Mucosa of gallbladder (tissue), 1 donor: ENCODE results near the gene CDK14. TPM values are rescaled to one million over a fixed set of nuclear protein-coding genes. Genes with fewer than 3 reads are reported as not detected.
A peak's percentile ranks its signal among the peaks of the same experiment; 100 is the strongest.

Experiments used
- DNase-seq: peaks from one replicate; pipeline ENCODE4 v3.0.0-alpha.2; 2020; ENCODE audit warnings: low spot score
- total RNA-seq: library from RNA; stranded (reverse); gene quantifications from one replicate; pipeline ENCODE4 v1.2.1, GENCODE V29; 2021
- donor health status: DM: no; HTN: no; CAD: no.

CDK14 gene
- total RNA-seq, 1 donor from 2014 or later = 70.3 TPM

DNA sequence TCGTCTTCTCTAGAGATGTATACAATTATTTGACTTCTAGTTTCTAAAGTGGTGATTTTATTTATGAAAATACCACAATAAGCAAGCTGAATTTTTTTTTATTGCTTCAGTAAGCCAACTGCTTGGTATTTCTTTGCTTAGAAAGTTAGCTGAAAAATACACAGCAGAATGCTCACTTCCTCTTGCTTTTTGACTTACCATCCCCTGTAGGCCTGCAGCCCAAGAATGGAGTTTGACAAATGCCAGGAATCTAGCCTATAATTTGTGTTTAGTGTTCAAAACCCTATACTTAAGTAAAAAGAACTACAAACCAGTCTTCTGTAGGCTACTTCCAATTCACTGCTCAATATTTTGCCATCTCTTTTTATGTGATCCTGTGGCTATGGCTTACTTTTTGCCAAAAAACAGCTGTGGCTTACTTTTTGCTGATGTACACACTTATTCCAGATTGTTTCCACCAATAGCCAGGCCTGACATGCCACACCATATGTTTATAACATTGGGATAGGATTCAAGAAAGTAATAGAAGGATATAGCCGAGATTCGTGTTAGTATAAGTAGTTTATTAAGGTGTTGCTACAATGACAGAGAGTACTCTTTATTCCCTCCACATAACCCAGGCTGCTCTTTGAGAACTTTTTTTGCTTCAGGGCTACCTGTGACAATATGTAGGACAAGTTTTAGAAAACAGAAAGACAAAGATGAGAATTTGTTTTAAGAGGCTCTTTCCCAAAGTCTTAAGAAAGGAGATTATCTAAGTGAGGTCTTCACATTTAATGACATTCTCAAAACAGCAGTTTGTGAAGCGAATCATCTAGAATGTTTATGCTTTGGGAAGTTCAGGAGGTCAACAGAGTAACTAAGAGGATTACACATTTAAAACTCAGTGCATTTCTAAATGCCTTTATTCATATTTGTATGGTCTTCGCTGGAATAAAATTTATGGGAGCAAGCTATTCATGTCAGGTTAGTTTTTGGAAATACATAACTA lies 404.2 kb downstream of the CDK14 start:
- no peak for DNase-seq

DNA sequence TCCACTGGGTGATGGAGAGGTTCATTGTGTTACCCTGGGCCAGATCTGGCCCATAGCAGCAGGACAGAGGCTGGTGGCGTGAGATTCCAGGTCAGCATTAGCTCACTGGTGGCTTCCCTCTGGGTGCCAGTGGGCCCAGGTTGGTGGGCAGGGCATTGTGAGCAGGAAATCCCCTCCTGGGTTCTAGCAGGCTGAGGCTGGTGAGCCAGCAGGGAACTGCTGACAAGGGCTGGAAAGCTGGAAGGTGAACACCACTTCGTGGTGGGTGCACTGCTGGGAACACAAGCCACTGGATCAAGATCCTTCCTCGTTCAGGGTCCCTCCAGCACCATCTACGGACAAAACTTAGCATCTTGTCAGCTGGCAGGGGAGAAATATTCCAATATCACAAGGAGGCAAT lies 408.9 kb downstream of the CDK14 start:
- DNase-seq = no peak

DNA sequence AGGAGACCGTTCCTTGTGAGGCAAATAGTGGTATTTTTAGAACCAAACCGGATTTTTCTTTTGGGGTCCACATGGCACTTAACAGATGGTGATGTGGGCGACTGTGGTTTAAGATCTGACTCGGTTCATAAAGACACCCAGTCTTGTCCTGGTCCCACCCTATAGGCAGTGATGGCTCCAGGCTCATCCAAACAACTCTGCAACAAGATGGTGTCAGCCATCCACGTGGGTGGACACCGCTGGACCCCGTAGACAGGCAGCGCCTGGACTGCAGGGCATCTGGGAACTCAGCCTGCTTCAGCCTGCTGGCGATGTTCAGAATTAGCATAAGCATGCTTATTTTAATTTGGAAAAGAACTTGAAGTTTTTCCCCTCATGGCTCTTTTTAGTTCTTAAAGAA lies 409.7 kb downstream of the CDK14 start:
- no peak for DNase-seq

DNA sequence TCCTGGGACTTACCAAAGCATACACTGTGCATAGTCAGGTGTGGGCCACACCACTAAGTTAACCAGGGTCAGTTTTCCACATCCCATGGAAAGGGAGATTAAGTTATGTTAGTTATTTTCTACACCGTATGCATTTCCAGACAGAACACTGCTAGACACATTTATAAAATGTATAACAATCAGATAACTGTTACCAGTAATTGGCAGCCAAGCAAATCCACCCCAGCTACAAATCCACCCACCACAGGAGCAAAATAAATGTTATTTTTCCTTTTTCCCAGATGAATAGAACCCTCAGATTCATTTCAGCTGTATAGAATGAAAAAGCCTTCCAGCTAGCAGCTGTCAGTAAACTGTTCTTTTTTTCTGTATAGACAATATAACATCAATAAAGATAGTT lies 411.2 kb downstream of the CDK14 start:
- DNase-seq = no peak

DNA sequence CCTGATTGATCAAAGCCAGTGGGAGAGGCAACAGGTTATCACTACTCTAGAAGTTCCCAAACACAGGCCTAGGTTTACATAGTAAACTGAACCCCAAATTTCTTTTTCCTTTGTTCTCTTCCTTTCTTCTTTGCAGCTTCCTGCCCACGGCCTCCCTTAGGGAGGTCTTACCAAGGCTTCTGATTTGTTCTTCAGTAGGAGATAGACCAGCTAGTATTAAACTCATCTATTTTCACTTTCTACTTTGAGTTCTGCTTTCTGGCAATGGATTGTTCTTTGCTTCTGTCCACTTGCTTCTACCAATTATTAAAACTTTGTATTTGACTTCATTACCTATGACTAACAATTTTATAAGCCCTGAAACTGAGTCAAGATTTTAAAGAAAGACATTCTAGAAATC lies 417.0 kb downstream of the CDK14 start:
- no peak for DNase-seq

DNA sequence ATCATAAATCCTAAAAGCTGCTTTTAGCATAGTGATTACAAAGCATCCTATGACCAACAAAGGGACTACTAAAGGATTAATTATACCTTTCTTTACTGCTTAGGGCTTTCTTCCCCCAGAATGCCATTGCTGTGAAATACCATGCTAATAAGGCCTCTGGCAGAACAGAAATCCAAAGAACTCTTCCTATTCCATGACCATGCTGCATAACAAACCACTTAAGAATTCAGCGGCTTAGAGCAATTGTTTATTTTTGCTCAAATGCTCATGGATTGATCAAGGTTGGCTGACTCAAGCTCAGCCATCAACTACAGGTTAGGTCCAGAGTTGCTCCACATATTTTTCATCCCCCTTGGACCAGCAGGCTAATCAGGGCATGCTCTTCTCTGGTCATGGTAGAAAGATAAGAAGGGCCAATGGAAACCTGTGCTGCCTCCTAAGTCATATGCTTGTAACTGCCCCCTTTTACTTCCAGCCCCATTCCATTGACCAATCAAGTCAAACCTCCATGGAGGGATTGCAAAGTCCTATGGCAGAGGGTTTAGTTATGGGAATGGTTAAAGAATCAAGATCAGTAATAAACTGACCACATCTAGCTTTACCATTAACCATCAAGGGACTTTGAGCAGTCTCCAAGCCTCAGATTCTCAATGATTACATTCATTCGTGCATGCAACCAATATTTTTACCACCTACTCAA lies 423.7 kb downstream of the CDK14 start:
- no peak for DNase-seq

DNA sequence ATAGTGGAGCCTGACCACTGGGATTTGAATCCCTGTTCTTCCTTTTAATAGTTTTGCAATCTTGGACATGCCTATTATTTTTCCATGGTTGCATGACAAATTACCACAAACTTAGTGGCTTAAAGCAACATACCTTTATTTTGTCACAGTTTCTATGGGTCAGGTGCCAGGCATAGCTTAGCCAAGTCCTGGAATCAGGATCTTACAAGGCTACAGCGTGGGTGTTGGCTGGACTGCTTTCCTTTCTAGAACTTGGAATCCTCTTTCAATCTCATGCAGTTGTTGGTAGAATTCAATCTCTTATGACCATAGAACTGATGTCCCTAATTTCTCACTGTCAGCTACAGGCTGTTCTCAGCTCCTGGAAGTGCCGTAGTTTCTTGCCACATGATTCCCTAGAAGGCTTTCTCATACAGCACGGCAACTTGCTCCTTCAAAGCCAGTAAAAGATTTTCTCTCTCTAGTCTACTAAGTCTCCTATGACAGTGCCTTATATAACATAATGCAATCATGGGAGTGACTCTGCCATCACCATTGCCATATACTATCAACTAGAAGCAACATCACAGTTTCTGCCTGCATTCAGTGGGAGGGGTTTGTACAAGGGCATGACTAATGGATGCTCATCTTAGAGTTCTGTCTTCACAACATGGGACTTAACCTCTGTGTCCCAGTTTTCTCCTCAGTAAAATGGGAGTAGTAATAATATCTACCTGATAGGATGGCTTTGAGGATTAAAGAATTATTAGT lies 424.7 kb downstream of the CDK14 start:
- DNase-seq = no peak

DNA sequence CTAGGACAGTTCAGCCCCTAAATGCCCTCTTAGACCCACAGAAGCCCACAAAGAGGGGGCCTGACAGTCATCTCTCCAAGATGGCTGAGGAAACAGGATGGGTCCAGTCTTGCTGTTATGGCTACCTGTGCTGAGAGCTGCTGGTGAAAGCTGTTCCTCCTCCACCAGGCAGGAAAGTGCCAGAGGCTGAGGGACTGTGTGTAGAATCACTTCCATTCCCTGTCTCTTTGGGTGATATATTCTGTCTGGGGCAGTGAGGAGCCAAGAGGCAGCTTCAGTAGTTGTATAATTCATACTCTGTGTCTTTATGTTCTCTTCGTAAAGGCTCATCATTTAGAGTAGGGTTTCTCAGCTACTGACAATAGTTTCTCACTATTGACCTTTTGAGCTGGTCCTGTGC lies 425.8 kb downstream of the CDK14 start:
- DNase-seq = no peak

DNA sequence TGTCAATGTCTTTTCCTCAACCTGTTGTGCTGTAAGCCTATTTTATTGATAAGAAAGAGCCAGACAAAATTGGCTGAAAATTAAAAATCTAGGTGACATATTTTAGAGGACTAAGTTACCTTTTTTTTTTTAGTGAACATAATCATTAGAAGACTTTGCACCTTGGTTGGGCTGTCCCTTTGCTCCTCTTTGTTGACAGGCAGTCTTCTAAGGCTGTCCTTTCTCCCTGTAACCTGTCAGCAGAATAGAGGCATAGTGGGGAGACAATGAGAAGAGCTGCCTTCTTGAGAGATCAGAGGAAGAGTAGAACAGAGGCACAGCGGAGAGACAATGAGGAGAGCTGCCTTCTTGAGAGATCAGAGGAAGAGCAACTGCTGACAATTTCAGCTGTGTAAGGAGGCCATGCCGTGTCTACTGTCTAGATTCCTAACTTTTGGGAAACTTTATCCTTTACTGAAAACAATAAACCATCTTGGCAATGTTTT lies 429.8 kb downstream of the CDK14 start:
- DNase-seq = no peak

DNA sequence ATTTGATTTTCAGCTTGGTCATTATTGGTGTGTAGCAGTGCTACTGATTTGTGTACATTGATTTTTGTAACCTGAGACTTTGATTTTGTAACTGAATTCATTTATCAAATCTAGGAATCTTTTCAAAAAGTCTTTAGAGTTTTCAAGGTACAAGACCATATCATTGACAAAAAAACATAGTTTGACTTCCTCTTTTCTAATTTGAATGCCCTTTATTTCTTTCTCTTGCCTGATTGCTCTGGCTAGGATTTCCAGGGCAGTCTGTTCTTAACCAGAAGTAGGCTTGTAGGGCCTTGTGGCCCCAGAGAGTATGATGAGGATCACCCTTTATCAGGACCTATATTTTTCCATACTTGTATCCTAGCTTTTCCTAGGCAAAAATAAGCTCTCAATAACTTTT lies 433.6 kb downstream of the CDK14 start:
- DNase-seq = no peak

DNA sequence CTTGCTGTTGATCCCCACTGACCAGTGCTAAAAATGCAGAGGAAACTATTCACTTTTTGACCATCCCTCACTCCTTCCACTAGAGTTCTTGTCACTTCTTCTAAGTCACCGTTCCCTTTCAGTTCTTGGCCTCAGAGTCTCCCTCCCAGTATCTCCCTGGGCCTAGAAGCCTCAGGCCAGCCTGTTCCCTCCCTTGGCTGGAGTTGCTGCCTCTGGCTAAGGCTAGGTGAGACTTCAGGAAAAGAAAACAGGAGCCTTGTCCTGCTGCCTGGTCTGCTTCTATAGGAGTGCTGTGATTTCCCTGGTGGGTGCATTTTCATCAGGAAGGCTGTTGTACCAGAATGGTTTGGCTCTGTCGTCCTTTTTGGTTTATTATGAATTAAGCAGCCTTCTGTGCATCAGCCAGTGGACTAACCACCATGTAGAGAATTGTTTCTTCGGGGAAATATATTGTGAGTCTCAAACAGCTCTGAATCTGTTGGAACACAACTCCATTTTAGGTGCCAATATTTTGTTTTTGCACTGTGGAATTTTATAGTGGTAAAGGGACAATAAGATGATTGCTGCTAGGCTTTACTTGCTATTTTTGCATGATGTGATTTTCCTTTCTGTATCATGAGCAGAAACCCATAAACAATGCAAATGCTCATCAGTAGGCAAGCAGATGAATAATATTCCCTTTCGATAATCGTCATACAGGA lies 434.7 kb downstream of the CDK14 start:
- no peak for DNase-seq

DNA sequence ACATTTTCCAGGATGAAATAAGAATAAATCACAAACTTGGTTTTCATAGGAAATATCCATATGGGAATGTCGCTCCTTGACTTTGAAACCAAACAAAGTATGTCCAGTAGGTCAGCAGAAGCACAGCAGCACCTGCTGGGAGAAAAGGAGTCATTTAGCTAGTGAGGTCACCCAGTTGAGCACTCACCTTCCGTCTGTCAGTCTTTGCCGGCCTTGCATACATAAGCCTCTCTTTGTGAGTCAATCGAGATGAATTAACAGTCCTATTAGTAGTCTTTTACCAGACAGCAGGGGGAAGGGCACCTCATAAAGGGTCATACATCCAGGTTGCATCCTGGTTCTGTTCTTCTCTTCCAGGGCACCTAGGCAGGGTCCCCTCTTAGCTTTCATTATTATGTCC lies 435.6 kb downstream of the CDK14 start:
- no peak for DNase-seq

DNA sequence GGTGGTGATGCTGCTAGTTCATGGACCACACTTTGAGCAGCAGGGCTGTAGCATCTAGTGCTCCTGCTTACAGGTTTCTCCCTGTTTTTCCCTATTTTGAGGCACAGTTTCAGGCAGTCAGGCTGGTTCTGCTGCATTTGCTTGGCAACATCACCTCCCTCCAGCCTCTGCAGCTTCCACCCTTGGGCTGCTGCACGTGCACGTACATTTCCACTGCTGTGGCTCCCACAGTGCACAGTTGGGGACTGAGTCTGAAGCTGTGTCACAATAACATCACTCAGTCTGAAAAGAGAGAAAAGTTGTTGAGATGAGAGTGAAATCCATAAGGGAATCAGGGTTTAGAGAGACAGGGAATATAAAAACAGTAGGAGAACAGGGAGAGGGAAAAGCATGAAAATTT lies 437.5 kb downstream of the CDK14 start:
- no peak for DNase-seq

DNA sequence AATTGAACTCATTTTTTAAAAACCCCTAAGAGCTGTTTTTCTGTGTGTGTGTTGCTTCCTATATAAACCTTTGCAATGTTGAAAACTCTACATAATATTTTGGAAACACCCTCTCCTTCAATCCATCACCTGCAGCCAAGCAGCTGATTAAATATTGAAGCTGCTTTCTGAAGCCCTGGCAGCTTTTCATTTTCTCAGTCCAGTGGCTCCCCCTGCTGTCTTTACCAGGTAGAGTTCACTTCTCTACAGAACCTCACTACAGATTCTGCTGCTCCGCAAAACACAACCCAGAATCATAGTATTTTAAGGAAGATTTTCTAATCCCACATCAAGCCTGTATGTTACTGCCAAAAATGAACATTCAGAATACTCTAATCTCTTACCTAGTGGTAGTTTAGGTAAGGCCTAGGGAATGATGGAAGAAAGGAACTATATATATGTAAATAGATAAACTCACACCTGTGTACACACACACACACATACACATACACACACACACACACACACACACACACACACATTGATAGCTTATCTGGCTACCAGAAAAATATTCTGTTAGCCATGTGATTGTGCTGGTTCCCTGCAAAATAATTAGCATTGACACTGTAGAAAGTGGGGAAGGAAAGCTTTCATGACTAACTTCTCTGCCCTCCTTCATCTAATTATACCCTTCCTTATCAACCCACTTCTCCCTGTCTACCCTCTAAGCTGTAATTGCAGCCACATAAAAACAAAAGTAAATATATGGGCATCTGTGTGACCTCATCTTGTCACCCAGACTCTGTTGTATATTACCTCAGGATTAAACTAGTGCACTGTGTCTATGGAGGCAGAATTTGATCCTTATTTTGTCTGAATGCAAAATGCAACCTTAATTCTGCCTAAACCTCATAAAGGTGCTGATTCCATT lies 438.6 kb downstream of the CDK14 start:
- peak; percentile 59 for DNase-seq

DNA sequence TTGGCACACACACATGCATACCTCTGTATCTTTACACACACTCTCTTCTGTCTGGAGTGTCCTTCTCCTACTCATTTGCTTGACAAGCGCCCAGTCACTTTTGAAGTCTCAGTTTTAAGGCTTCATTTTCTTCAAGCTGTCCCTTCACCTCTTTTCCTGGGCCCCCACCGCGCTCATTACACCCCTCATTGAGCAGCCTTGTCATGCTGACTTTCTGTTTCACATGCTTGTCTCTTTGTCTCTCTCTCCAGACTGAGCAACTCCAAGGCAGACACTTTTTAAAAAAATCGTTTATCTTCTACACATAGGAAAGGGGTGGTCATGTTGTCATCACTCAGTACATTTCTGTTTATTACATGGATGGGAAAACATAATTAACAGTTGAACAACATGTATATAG lies 442.9 kb downstream of the CDK14 start:
- DNase-seq = no peak

DNA sequence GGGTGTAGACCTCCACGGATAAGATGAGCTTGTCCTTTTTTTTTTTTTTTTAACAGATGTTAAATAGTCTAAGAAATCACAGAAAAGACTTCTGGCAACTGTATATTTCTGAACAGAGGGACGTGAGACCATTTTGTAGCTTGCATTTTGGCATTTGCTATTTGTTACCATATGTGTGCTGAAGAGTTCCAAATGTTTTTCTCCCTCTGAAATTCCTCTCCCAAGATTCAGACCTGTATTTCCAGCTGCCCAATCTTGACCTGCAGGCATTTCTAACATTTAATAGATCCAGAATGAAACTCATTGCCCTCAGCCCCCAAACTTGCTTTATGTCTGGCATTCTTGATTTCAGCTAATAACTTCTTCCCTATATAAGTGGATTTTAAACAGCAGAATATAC lies 445.0 kb downstream of the CDK14 start:
- DNase-seq = no peak

DNA sequence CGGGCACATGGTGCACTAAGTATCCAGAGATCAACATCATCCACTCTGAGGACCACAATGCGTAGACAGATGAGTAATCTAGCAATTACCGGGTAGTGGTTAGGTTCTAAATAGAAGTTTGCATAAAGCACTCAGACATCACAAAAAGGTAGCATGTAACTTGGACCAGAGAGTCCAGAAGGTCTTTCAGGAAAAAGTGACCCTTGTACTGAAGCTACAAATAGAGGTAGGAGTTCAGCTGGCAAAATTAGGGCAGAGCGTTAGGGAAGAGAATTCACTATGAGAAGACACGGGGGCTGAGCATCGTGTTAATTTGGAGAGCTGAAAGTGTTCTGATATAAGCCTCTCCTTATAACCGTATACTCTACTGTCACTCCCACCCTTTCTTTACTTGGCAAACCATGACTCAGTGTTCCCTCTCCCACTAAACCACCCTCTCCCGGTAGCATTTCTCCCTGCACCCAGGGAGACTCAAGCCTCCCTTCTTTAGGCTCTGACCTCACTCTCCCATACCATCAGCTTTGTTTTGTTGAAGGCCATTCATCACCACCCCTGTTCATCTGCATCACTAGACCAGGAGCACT lies 445.9 kb downstream of the CDK14 start:
- DNase-seq = no peak

DNA sequence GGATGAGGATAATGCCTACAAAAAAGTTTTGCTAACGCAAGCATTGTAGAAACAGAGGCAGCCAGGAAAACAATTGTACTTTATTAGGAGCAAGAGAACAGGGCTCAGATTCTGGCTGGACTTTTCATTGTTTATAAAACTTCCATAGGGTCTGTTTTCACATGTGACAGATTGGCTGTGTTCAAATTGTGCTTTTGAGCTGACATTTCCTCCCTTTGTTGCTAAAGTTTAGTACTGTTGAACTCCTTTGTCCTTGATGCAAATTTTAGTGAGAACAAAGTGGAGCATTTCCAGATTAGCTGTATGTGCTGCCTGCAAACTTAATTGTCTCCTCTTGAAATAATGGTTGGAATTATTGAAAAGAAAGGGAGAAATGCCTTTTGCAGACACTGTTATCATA lies 447.1 kb downstream of the CDK14 start:
- DNase-seq = no peak

DNA sequence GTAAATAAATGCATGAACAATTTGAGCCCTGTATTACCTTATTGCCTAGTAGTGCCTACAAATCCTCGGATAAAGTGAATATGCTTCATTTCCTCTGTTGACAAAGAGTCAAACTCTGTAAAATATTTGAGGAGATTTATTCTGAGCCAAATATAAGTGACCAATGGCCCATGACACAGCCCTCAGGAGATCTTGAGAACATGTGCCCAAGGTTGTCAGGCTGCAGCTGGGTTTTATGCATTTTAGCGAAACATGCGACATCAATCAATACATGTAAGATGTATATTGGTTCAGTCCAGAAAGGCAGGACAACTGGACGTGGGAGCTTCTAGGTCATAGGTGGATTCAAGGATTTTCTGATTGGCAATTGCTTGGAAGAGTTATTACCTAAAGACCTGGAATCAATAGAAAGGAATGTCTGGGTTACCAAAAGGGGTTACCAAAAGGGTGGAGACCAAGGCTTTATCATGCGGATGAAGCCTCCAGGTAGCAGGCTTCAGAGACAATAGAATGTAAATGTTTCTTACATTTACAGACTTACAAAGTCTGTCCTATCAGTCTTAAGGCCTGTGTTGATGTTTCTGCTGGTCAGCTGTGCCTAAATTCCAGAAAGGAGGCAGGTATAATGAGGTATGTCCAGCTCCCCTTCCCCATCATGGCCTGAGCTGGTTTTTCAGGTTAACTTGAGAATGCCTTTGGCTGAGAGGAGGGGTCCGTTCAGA lies 448.0 kb downstream of the CDK14 start:
- DNase-seq = no peak
